GM15510 (cell line): Measurements from ENCODE around the gene CIZ1.

Source experiments
- POLR2A ChIP-seq: IDR thresholded peaks from 3 replicates; pipeline ENCODE4 v1.6.1; 2011; ENCODE audit warnings: borderline replicate concordance; ENCODE audit not compliant: insufficient read length; ENCODE audit errors: extremely low read depth

CIZ1 gene

GRCh38 chr9:128162215-128163026 is 29.0 kb downstream of the CIZ1 start:
- TF ChIP-seq POLR2A: no peak

- no peak for TF ChIP-seq POLR2A
These were observed 30.0 kb downstream of the CIZ1 start for GRCh38 chr9:128161215-128161902.

- TF ChIP-seq POLR2A: no peak
These were observed 30.8 kb downstream of the CIZ1 start for GRCh38 chr9:128160603-128160987.

- TF ChIP-seq POLR2A: peak; percentile 95
These were observed 31.4 kb downstream of the CIZ1 start, which contains the start of gene BBLN for GRCh38 chr9:128159784-128160602. Gene BBLN, plus strand, starts transcription at chr9:128160265. Its CDS starts 143 bp downstream, at chr9:128160408.

- no peak for TF ChIP-seq POLR2A
These were observed 31.9 kb downstream of the CIZ1 start for GRCh38 chr9:128159522-128159783.

- no peak for TF ChIP-seq POLR2A
These were observed 35.5 kb downstream of the CIZ1 start for GRCh38 chr9:128155736-128156500.

- TF ChIP-seq POLR2A: no peak
These were observed 37.3 kb downstream of the CIZ1 start for GRCh38 chr9:128153947-128154695.

GRCh38 chr9:128153060-128153946 is 38.1 kb downstream of the CIZ1 start:
- no peak for TF ChIP-seq POLR2A

- TF ChIP-seq POLR2A: no peak
These were observed 39.0 kb downstream of the CIZ1 start for GRCh38 chr9:128152133-128153059.

GRCh38 chr9:128151309-128152132 is 39.9 kb downstream of the CIZ1 start:
- TF ChIP-seq POLR2A: no peak

GRCh38 chr9:128150594-128151308 is 40.6 kb downstream of the CIZ1 start:
- no peak for TF ChIP-seq POLR2A

- no peak for TF ChIP-seq POLR2A
These were observed 41.3 kb downstream of the CIZ1 start for GRCh38 chr9:128149951-128150593.
